Ishikawa (cell line): ENCODE data around the gene ZGPAT.

Experiments used
- CEBPB ChIP-seq: IDR thresholded peaks from 2 replicates; pipeline ENCODE4 v1.6.1; 2012
- EP300 ChIP-seq: IDR thresholded peaks from 2 replicates; pipeline ENCODE4 v1.6.1; 2012; ENCODE audit warnings: borderline replicate concordance
- MAX ChIP-seq: IDR thresholded peaks from 2 replicates; pipeline ENCODE4 v1.6.1; 2012
- REST ChIP-seq: IDR thresholded peaks from 2 replicates; pipeline ENCODE4 v1.6.1; 2012; ENCODE audit warnings: low read depth, mild to moderate bottlenecking
- TEAD4 ChIP-seq: IDR thresholded peaks from 2 replicates; pipeline ENCODE4 v1.6.1; 2012
- YY1 ChIP-seq: IDR thresholded peaks from 2 replicates; pipeline ENCODE4 v1.6.1; 2012; ENCODE audit warnings: low read depth

DNA sequence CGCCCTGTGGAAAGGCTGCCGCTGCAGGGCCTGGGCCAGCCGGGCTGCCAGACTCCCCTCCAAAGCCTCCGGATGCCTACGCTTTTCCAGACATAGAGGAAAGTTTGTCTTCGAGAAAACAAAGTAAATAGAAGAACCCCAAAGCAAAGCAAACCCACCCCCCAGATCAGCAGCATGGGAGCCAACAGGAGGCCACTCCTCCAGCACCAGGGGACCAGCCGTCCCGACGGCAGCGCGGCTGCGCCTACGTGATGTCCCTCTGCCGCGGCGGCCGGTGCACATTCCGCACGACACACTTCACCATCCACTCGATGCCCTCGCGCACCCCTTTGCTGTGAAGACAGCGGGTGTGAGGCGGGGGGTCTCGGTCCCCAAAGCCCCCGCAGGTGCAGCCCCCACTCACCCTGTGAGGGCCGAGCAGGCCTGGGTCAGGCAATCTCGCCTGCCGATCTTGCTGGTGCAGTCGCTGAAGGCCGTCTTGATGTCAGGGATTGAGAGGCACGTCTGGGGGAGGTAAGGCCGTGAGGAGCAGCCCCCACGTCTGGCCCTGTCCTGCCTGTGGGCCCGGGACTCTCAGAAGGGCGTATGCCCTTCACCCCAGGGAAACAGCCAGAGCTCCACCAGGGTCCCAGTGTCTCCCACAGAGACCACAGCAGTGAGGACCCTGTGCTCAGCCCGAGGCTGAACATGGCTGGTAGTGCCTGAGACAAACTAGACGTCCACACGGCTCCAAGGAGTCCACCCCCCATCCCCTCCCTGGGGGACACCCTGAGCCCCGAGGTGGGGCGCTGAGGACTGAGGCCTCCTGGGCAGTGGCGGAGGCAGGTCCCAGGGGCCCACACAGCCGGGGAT, 7.4 kb upstream of the ZGPAT start:
- TF ChIP-seq MAX (no peak), REST (no peak), EP300 (no peak), TEAD4 (no peak), YY1 (no peak), CEBPB (no peak)
